ENCODE results near the gene CDKL5. TPM values are rescaled to one million over a fixed set of nuclear protein-coding genes. Genes with fewer than 3 reads are reported as not detected.
"Not testable (repeated sequence)": the region's sequence is repeated elsewhere in the genome, so short reads cannot be mapped to it uniquely, and the experiment has no call there.

Gene CDKL5
- total RNA-seq, 2 experiments from 2014 or later: 0.91 to 1.4 TPM

DNA sequence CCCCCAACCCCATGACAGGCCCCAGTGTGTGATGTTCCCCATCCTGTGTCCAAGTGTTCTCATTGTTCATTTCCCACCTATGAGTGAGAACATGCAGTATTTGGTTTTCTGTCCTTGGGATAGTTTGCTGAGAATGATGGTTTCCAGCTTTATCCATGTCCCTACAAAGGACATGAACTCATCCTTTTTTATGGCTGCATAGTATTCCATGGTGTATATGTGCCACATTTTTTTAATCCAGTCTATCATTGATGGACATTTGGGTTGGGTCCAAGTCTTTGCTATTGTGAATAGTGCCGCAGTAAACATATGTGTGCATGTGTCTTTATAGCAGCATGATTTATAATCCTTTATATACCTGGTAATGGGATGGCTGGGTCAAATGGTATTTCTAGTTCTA, 163.9 kb downstream of the CDKL5 start:
- intact Hi-C loops (cut with micrococcal nuclease); H3K9me3 Mint-ChIP-seq; H3K4me1 Mint-ChIP-seq (ENCODE audit: low read depth); H3K4me3 Mint-ChIP-seq; H3K27me3 Mint-ChIP-seq (ENCODE audit: low read depth); H3K36me3 Mint-ChIP-seq (ENCODE audit: low read depth); CTCF ChIA-PET; DNase-seq; H3K27ac Mint-ChIP-seq: not testable (repeated sequence)

DNA sequence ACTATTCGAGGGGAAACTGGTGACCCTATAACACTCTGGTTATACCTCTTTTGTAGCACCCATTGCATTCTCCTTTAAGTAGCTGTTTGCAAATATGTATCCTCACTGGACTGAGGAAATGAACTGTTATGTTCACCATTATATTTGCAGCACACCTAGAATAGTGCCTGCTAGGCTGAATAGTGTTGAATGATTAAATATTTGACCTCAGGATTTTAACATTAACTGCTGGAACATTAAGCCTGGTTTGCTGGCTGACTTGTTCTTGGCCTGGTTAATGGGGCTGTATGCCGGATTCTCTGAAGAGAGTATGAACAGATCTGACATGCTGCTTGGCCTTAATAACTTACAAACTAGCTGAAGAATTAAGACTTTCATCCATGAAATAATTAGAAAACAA, 166.4 kb downstream of the CDKL5 start:
- Mint-ChIP-seq H3K27me3 (ENCODE audit: low read depth) (no peaks in the 10 kb centered on the region), H3K27ac (no peak overlapping the region), H3K9me3 (no peaks in the 10 kb centered on the region), H3K4me3 (no peak overlapping the region), H3K36me3 (ENCODE audit: low read depth) (peaks cover 11% of the 10 kb centered on the region), H3K4me1 (ENCODE audit: low read depth) (no peaks in the 10 kb centered on the region)
- no peak for DNase-seq
- CTCF ChIA-PET: no interaction called here
- intact Hi-C loops (cut with micrococcal nuclease): no loop called here

DNA sequence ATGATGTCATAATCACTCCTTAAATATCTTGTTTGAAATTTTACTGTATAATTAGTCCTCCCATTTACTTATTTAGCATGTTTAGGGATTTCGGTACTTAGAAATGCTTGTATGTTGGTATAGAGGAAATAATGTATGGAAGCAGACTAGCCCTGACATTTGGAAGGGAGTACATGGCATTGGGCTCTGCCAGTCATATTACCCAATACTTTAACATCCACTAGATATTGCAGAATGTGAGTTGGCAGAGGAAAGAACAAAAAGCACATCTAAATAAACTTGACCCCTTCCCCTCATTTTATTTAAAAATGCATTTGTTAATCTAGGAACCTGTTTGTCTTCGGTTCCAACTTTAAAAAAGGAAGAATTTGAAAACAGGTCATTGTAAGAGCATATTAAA, 168.7 kb downstream of the CDKL5 start:
- H3K36me3 Mint-ChIP-seq (ENCODE audit: low read depth): peaks cover 11% of the 10 kb centered on the region
- H3K4me1 Mint-ChIP-seq (ENCODE audit: low read depth): no peaks in the 10 kb centered on the region
- no peaks in the 10 kb centered on the region for H3K9me3 Mint-ChIP-seq
- no peak for DNase-seq
- intact Hi-C loops (cut with micrococcal nuclease): no loop called here
- no peak overlapping the region for H3K4me3 Mint-ChIP-seq
- H3K27me3 Mint-ChIP-seq (ENCODE audit: low read depth): no peaks in the 10 kb centered on the region
- CTCF ChIA-PET: no interaction called here
- H3K27ac Mint-ChIP-seq: no peak overlapping the region

DNA sequence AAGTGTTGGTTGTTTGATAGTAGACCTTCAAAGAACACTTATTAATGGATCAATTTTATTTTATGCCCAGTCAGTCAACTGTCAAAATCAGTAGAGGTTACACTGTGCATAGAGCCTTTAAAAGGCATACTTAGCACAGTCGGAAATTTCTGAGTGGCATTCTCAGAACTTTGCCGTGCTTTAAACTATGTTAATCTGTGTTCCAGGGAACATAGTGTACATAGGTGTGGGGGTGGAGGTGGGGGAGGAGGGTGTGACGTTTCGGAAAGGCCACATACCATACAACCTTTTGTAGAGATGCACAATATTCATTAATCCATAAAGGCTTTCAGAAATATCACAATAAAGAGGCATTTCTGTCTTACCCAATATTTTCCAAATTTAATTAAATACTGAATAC, 170.7 kb downstream of the CDKL5 start:
- no peaks in the 10 kb centered on the region for H3K27me3 Mint-ChIP-seq (ENCODE audit: low read depth)
- intact Hi-C loops (cut with micrococcal nuclease): no loop called here
- CTCF ChIA-PET: no interaction called here
- no peak overlapping the region for H3K4me3 Mint-ChIP-seq
- no peak for DNase-seq
- peaks cover 3% of the 10 kb centered on the region for H3K36me3 Mint-ChIP-seq (ENCODE audit: low read depth)
- H3K4me1 Mint-ChIP-seq (ENCODE audit: low read depth): no peaks in the 10 kb centered on the region
- H3K27ac Mint-ChIP-seq: no peak overlapping the region
- no peaks in the 10 kb centered on the region for H3K9me3 Mint-ChIP-seq

DNA sequence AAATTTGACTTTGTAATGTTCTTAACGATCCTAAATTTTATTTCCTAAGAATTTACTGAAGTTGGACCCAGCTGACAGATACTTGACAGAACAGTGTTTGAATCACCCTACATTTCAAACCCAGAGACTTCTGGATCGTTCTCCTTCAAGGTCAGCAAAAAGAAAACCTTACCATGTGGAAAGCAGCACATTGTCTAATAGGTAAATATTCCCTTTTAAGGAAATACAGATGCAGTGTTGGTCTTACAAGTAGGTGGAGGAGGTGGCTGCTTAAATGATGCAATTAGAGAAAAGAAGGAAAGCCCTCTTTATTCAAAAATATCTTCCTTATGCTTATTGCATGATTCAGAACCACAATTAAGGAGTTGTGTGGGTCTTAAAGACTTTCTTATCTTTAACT, 173.0 kb downstream of the CDKL5 start:
- no peak for DNase-seq
- Mint-ChIP-seq H3K27me3 (ENCODE audit: low read depth) (no peaks in the 10 kb centered on the region), H3K36me3 (ENCODE audit: low read depth) (peaks cover 2% of the 10 kb centered on the region), H3K27ac (no peak overlapping the region), H3K4me1 (ENCODE audit: low read depth) (no peaks in the 10 kb centered on the region), H3K4me3 (no peak overlapping the region), H3K9me3 (no peaks in the 10 kb centered on the region)
- CTCF ChIA-PET: no interaction called here
- intact Hi-C loops (cut with micrococcal nuclease): no loop called here

DNA sequence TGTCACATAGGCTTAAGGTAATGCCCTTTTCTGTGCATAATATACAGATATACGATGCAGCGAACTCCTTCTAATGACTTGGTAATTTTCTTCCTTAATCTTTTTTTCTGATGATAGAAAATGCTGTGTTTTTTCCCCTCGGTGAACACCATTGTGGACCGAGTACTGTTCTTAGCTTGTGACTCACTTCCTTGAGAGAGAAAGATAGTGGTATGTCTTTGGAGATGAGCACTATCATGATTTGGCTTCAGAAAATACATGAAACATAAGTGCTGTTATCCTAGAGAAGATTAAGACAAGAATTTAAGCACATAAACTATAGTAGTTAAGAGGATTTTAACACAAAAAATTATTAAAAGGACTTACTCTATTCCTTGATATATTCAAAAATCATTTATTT, 182.6 kb downstream of the CDKL5 start:
- no peak overlapping the region for H3K27ac Mint-ChIP-seq
- CTCF ChIA-PET: no interaction called here
- H3K9me3 Mint-ChIP-seq: no peaks in the 10 kb centered on the region
- no peak for DNase-seq
- no peaks in the 10 kb centered on the region for H3K4me1 Mint-ChIP-seq (ENCODE audit: low read depth)
- H3K4me3 Mint-ChIP-seq: no peak overlapping the region
- intact Hi-C loops (cut with micrococcal nuclease): no loop called here
- no peaks in the 10 kb centered on the region for H3K27me3 Mint-ChIP-seq (ENCODE audit: low read depth)
- peaks cover 11% of the 10 kb centered on the region for H3K36me3 Mint-ChIP-seq (ENCODE audit: low read depth)

DNA sequence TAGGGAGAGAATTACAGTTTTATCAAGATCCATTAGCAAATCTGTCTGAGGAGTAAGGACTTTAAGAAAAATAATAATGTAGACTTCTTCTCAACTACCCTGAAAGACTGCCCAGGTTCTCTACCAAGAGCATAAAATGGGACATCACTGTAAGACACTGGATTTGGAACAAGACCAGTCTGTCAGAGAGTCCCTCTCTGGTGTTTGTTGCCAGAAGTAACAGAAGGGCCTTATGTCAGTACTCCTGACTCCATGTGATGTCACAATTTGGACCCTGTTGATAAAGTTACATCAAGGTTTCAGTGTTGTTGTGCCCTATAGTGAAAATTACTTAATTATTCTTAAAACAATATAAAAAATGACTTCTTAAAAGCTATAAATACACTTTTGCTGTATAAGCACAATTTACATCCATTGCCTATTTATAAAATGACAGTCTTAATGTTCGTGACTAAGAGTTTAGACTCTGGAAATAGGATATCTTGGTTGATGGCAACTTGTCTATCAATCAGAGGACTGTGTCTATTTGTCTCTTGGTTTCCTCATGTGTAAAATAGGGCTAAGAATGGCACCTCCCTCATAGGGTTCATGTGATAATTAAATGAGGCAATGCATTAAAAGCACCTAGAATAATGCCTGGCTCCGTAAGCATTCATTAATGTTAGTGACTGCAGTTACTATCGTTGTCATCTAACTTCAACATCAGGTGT, 188.7 kb downstream of the CDKL5 start:
- H3K27me3 Mint-ChIP-seq (ENCODE audit: low read depth): no peaks in the 10 kb centered on the region
- intact Hi-C loops (cut with micrococcal nuclease): no loop called here

DNA sequence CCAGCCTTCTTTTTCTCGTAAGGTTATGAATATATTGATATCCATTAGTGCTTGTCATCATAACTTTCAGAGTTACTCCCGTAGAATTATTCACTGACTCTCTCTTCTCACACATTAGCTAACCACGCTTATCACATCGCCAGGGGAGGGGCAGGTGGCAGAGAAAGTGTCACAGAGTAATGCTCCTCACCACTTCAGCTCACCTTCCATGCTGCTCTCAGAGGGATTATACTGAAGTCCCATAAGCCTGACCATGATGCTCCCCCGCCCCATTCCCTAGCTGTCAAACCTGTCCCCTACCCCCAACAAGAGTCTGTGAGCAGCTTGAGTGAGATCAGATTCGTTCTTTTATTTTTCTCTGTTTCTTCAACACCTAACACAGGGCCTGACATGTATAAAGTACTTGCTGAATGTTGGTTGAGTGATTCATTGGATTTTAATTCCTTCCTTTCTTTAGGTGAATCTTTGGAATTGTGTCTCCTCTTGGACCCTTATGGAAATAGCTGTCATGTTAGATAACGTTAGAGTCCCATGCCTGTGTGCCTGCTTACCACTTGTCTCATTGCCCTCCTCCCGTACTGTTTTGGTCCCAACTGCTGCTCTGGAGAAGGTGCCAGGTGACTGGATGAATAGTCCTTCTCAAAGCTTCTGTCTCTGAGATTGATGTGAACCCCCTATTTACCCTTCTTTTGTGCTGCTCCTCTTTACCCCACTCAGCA, 191.4 kb downstream of the CDKL5 start:
- H3K36me3 Mint-ChIP-seq (ENCODE audit: low read depth): no peaks in the 10 kb centered on the region
- intact Hi-C loops (cut with micrococcal nuclease): no loop called here
- H3K4me1 Mint-ChIP-seq (ENCODE audit: low read depth): no peaks in the 10 kb centered on the region
- CTCF ChIA-PET: interaction anchor here (0.6 kb wide), 1 partner anchor 37 kb away, joined by 3 read pairs; no protein-coding TSS in a partner anchor
- H3K27ac Mint-ChIP-seq: no peak overlapping the region
- H3K9me3 Mint-ChIP-seq: no peaks in the 10 kb centered on the region
- DNase-seq: no peak
- H3K4me3 Mint-ChIP-seq: no peak overlapping the region
- H3K27me3 Mint-ChIP-seq (ENCODE audit: low read depth): no peaks in the 10 kb centered on the region

More for the DNA sequence above, 188.7 kb downstream of the CDKL5 start:
- no peaks in the 10 kb centered on the region for H3K4me1 Mint-ChIP-seq (ENCODE audit: low read depth)
- no peaks in the 10 kb centered on the region for H3K9me3 Mint-ChIP-seq
- H3K27ac Mint-ChIP-seq: no peak overlapping the region
- DNase-seq: no peak
- CTCF ChIA-PET: no interaction called here
- peaks cover 7% of the 10 kb centered on the region for H3K36me3 Mint-ChIP-seq (ENCODE audit: low read depth)
- no peak overlapping the region for H3K4me3 Mint-ChIP-seq

DNA sequence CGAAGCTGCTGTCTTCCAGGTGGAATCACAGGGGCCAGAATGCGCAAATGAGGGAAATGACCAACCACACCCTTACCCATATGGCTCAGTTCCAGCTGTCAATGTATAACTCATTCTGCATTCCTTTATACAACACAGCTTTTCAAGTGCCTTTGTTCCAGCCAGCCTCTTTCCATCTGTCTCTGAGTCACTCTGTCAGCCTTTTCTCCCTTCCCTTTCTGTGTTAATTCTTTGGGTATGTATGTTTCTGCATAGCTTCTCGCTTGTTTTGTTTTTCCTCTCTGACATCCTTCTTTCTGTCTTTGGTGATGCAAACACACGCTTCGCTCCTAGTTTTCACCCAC, 192.0 kb downstream of the CDKL5 start:
- Mint-ChIP-seq H3K4me3 (no peak overlapping the region), H3K36me3 (ENCODE audit: low read depth) (no peaks in the 10 kb centered on the region), H3K27me3 (ENCODE audit: low read depth) (no peaks in the 10 kb centered on the region), H3K27ac (no peak overlapping the region), H3K9me3 (no peaks in the 10 kb centered on the region), H3K4me1 (ENCODE audit: low read depth) (no peaks in the 10 kb centered on the region)
- CTCF ChIA-PET: no interaction called here
- DNase-seq: no peak
- intact Hi-C loops (cut with micrococcal nuclease): no loop called here

DNA sequence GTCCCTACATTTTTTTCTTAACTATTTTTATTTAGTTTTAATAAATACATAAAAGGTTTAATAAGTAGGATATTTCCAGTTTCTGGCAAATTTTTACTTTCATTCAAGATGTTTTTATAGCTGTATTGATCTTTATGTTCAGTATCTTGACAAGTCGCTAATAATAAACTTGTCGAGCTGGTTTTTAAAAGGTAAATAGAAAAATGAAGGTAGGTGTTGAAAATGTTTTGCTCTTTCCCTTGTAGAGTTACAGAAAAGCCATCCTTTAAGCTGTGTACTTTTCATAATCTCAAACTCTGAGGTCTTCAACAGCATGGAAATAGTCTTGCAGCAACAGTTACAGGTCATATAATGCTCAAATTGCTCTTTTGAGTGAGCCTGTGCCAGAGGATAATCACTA, 193.9 kb downstream of the CDKL5 start:
- Mint-ChIP-seq H3K4me1 (ENCODE audit: low read depth) (no peaks in the 10 kb centered on the region), H3K36me3 (ENCODE audit: low read depth) (peaks cover 2% of the 10 kb centered on the region)
- CTCF ChIA-PET: no interaction called here

DNA sequence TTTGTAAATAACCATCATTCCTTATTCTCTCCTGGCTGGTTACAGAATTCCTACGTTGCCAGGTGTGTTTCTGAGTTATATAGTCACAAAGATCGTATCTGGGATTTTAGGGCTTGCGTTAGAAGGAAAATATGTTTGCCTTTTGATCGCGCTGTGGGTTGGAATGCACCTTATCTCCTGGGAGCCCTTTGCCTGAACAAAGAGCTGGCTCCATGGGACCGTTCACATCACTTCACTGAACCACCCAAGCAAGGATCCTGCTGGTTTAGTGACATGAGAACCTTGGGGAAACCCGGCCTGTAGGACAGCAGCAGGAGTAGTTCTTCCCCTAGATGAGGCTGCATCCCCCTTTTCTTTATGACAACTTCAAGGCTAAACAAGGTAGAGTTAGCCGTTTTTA, 194.9 kb downstream of the CDKL5 start:
- CTCF ChIA-PET: no interaction called here
- H3K27ac Mint-ChIP-seq: no peak overlapping the region
- no peaks in the 10 kb centered on the region for H3K9me3 Mint-ChIP-seq
- peaks cover 2% of the 10 kb centered on the region for H3K36me3 Mint-ChIP-seq (ENCODE audit: low read depth)
- intact Hi-C loops (cut with micrococcal nuclease): no loop called here
- H3K4me3 Mint-ChIP-seq: no peak overlapping the region
- DNase-seq: no peak
- H3K4me1 Mint-ChIP-seq (ENCODE audit: low read depth): no peaks in the 10 kb centered on the region
- H3K27me3 Mint-ChIP-seq (ENCODE audit: low read depth): no peaks in the 10 kb centered on the region

More for the DNA sequence above, 193.9 kb downstream of the CDKL5 start:
- DNase-seq: no peak
- H3K27ac Mint-ChIP-seq: no peak overlapping the region
- H3K9me3 Mint-ChIP-seq: no peaks in the 10 kb centered on the region
- no peak overlapping the region for H3K4me3 Mint-ChIP-seq
- intact Hi-C loops (cut with micrococcal nuclease): no loop called here
- H3K27me3 Mint-ChIP-seq (ENCODE audit: low read depth): no peaks in the 10 kb centered on the region

DNA sequence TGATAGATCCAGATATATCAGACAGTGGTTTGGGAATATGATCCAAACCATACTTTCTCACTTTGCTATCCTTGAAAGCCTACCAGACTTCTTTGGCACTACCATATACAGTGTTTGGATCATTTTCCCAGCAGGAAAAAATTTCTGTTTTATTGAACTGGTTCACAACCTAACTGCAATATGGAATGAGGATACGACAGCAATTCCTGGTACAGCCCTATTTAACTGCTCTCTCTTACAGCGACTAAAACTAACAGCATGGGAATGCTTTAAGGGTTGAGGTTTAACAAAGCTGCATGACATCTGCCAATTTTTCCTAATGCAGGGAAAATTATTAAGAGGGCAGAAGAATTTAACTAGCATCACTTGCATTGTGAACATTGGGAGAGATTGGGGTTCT, 199.2 kb downstream of the CDKL5 start:
- Mint-ChIP-seq H3K4me3 (no peak overlapping the region), H3K4me1 (ENCODE audit: low read depth) (no peaks in the 10 kb centered on the region), H3K27ac (no peak overlapping the region), H3K36me3 (ENCODE audit: low read depth) (peaks cover 3% of the 10 kb centered on the region), H3K9me3 (no peaks in the 10 kb centered on the region), H3K27me3 (ENCODE audit: low read depth) (no peaks in the 10 kb centered on the region)
- CTCF ChIA-PET: no interaction called here
- DNase-seq: no peak
- intact Hi-C loops (cut with micrococcal nuclease): no loop called here

DNA sequence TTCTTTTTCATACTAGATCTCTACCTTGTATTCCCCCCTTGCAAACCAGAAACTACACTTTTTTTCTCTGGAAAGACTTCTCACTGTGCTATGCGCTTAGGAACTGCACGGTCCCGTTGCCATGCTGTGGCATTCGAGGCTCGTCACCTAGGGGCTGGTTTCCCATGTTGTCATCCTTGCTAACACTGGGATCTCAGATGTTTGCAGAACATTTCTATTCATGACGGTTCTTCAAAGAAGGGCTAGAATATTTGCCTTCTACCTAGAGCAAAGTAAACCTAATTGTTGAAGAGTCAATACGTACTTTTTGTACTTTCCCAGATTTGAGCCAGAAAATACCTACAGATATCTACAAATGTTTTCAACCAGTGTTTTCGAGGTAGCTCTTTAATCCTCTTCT, 205.5 kb downstream of the CDKL5 start:
- Mint-ChIP-seq H3K36me3 (ENCODE audit: low read depth) (peaks cover 2% of the 10 kb centered on the region), H3K9me3 (no peaks in the 10 kb centered on the region), H3K27me3 (ENCODE audit: low read depth) (no peaks in the 10 kb centered on the region), H3K4me1 (ENCODE audit: low read depth) (no peaks in the 10 kb centered on the region), H3K4me3 (no peak overlapping the region), H3K27ac (no peak overlapping the region)
- DNase-seq: no peak
- intact Hi-C loops (cut with micrococcal nuclease): no loop called here
- CTCF ChIA-PET: no interaction called here

All from activated naive CD4-positive, alpha-beta T cell treated with anti-CD3 and anti-CD28 coated beads for 36 hours (primary cell).